Endodermal cell (in vitro differentiated cells): ENCODE measurements around the gene CHCHD3. TPM values are rescaled to one million over a fixed set of nuclear protein-coding genes. Genes with fewer than 3 reads are reported as not detected.
A peak's percentile ranks its signal among the peaks of the same experiment; 100 is the strongest.

Source experiments
- DNase-seq: peaks from one replicate; pipeline ENCODE4 v3.0.0-alpha.2; 2017
- H3K27ac ChIP-seq: 2 replicates; pipeline ENCODE4 v1.5.1; 2013; ENCODE audit warnings: mild to moderate bottlenecking, low read depth, low read length, moderate library complexity
- H3K27me3 ChIP-seq: 2 replicates; pipeline ENCODE4 v1.6.1; 2013; ENCODE audit warnings: mild to moderate bottlenecking, low read length, moderate library complexity; ENCODE audit not compliant: insufficient read depth, control insufficient read depth, poor library complexity, severe bottlenecking
- H3K36me3 ChIP-seq: 2 replicates; pipeline ENCODE4 v1.7.0; 2013; ENCODE audit warnings: mild to moderate bottlenecking, low read length, moderate library complexity; ENCODE audit not compliant: control insufficient read depth, insufficient read depth
- H3K4me1 ChIP-seq: one replicate; pipeline ENCODE4 v1.7.0; 2013; ENCODE audit warnings: low read length; ENCODE audit not compliant: control insufficient read depth, insufficient read depth
- H3K4me3 ChIP-seq: 2 replicates; pipeline ENCODE4 v1.5.1; 2013; ENCODE audit warnings: mild to moderate bottlenecking, low read length, moderate library complexity
- H3K9ac ChIP-seq: 2 replicates; pipeline ENCODE4 v1.6.1; 2013; ENCODE audit warnings: mild to moderate bottlenecking, low read length, moderate library complexity; ENCODE audit not compliant: poor library complexity, severe bottlenecking; ENCODE audit errors: extremely low read depth
- H3K9me3 ChIP-seq: 2 replicates; pipeline ENCODE4 v1.6.1; 2013; ENCODE audit warnings: mild to moderate bottlenecking, low read length, moderate library complexity; ENCODE audit not compliant: control insufficient read depth
- H3K27ac Mint-ChIP-seq: 2 replicates; pipeline ENCODE4 v1.8.0; 2020; ENCODE audit warnings: mixed read lengths
- H3K27me3 Mint-ChIP-seq: 2 replicates; pipeline ENCODE4 v1.8.0; 2021; ENCODE audit warnings: mild to moderate bottlenecking, mixed read lengths; ENCODE audit not compliant: insufficient read depth
- H3K36me3 Mint-ChIP-seq: 2 replicates; pipeline ENCODE4 v1.8.0; 2020; ENCODE audit warnings: low read depth, mixed read lengths
- H3K4me1 Mint-ChIP-seq: 2 replicates; pipeline ENCODE4 v1.8.0; 2020; ENCODE audit warnings: mixed read lengths
- H3K4me3 Mint-ChIP-seq: 2 replicates; pipeline ENCODE4 v1.8.0; 2020; ENCODE audit warnings: mild to moderate bottlenecking, moderate library complexity, mixed read lengths
- H3K9me3 Mint-ChIP-seq: 2 replicates; pipeline ENCODE4 v1.8.0; 2020; ENCODE audit warnings: mild to moderate bottlenecking, mixed read lengths
- CTCF ChIP-seq: fragments of 200-600 bp; sonication (generic); conservative IDR thresholded peaks from 2 replicates; pipeline ENCODE4 v1.5.0; 2021; ENCODE audit warnings: antibody characterized with exemption, mild to moderate bottlenecking
- WGBS, 2 experiments: methylation state at CpG; one replicate each; pipeline versions ENCODE4 v1.1.5 to v1.1.7; 2013; ENCODE audit warnings: missing lambda C conversion rate in 2 of 2, mixed read lengths in 1 of 2; ENCODE audit not compliant: insufficient coverage in 1 of 2, insufficient read length in 1 of 2; 5-methylcytosine and 5-hydroxymethylcytosine counted together
- total RNA-seq, 2 donors: library from RNA; stranded (reverse); fragmentation: NEBNext Ultra II Directional in 1 of 2; extraction: Animal tissue kit (Norgen Biotek cat#: 25700) in 1 of 2; gene quantifications; 2 replicates in 1 of 2; 3 replicates in 1 of 2; pipeline ENCODE4 v1.2.1, GENCODE V29; 2021

CHCHD3 gene
- total RNA-seq, 2 donors from 2014 or later, result 70.4 to 75.2 TPM

GRCh38 chr7:132934017-132934416, 147.9 kb downstream of the CHCHD3 start:
- H3K36me3 Mint-ChIP-seq, result peaks cover 5% of the 10 kb centered on the region
- H3K36me3 ChIP-seq, result no peaks in the 10 kb centered on the region
- H3K4me1 Mint-ChIP-seq, result peaks cover 16% of the 10 kb centered on the region
- no peak overlapping the region for H3K27ac Mint-ChIP-seq
- WGBS, 2 experiments, result 82 to 93% methylated on average over 2 of the region's 2 CpGs
- H3K27me3 Mint-ChIP-seq, result no peaks in the 10 kb centered on the region
- peaks cover 10% of the 10 kb centered on the region for H3K9me3 ChIP-seq
- no peak overlapping the region for H3K4me3 ChIP-seq
- TF ChIP-seq CTCF, result no peak
- no peak overlapping the region for H3K9ac ChIP-seq
- H3K4me3 Mint-ChIP-seq, result no peak overlapping the region
- H3K4me1 ChIP-seq, result no peaks in the 10 kb centered on the region
- no peaks in the 10 kb centered on the region for H3K27me3 ChIP-seq
- H3K27ac ChIP-seq, result no peak overlapping the region
- H3K9me3 Mint-ChIP-seq, result no peaks in the 10 kb centered on the region
- no peak for DNase-seq

- Histone ChIP-seq H3K27ac (no peak overlapping the region), H3K4me1 (no peaks in the 10 kb centered on the region), H3K9me3 (peaks cover 10% of the 10 kb centered on the region), H3K27me3 (no peaks in the 10 kb centered on the region), H3K36me3 (no peaks in the 10 kb centered on the region), H3K9ac (no peak overlapping the region), H3K4me3 (no peak overlapping the region)
- Mint-ChIP-seq H3K9me3 (no peaks in the 10 kb centered on the region), H3K4me3 (no peak overlapping the region), H3K27ac (no peak overlapping the region), H3K4me1 (peaks cover 12% of the 10 kb centered on the region), H3K27me3 (no peaks in the 10 kb centered on the region), H3K36me3 (peaks cover 5% of the 10 kb centered on the region)
- TF ChIP-seq CTCF, result no peak
- 92 to 98% methylated on average over 4 of the region's 4 CpGs for WGBS, 2 experiments
- no peak for DNase-seq
Observed at GRCh38 chr7:132933072-132933458, 148.8 kb downstream of the CHCHD3 start.

- Mint-ChIP-seq H3K27ac (peak overlapping the region; percentile 33), H3K27me3 (no peaks in the 10 kb centered on the region), H3K4me3 (no peak overlapping the region), H3K9me3 (no peaks in the 10 kb centered on the region), H3K36me3 (peaks cover 5% of the 10 kb centered on the region), H3K4me1 (peaks cover 12% of the 10 kb centered on the region)
- H3K27ac ChIP-seq, result peak overlapping the region; percentile 36
- H3K9me3 ChIP-seq, result peaks cover 10% of the 10 kb centered on the region
- no peaks in the 10 kb centered on the region for H3K27me3 ChIP-seq
- no peaks in the 10 kb centered on the region for H3K36me3 ChIP-seq
- H3K4me3 ChIP-seq, result no peak overlapping the region
- no peaks in the 10 kb centered on the region for H3K4me1 ChIP-seq
- no peak for TF ChIP-seq CTCF
- peak; percentile 64 for DNase-seq
- 48 to 73% methylated on average over 5 to 7 of the region's 7 CpGs for WGBS, 2 experiments
- H3K9ac ChIP-seq, result no peak overlapping the region
Observed at GRCh38 chr7:132932296-132933071, 149.4 kb downstream of the CHCHD3 start.
